C4-2B (cell line): Measurements from ENCODE around the gene DSG2.

ENCODE experiments used
- H3K27ac ChIP-seq: fragments of 450-650 bp; 2 replicates; pipeline ENCODE4 v1.5.1; 2017
- ZFX ChIP-seq: fragments of 450-650 bp; IDR thresholded peaks from 2 replicates; pipeline ENCODE4 v1.6.1; 2017
- TF ChIP-seq, protein P1 (sequence below): fragments of 450-650 bp; conservative IDR thresholded peaks from 2 replicates; pipeline ENCODE4 v1.5.1; 2017; ENCODE audit warnings: mild to moderate bottlenecking

Gene DSG2

DNA sequence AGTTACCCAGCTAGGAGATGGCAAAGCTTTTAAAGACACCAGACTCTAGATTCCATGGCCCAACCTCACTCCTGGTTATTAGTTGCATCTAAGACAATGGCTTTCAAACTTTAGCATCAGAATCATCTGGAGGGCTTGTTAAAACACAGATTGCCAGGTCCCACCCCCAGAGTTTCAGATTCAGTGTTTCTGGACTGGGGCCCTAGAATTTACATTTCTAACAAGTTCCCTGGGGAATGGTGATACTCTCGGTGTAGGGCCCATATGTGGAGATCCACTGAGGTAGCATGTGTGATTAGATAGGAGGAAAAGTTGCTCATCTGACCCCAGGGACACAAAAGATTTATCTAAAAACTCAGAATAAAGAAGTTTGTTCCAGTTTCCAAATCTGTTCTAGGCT is 79.2 kb downstream of the DSG2 start:
- no peak overlapping the region for H3K27ac ChIP-seq
- TF ChIP-seq ZFX: no peak
- TF ChIP-seq, protein P1, sequence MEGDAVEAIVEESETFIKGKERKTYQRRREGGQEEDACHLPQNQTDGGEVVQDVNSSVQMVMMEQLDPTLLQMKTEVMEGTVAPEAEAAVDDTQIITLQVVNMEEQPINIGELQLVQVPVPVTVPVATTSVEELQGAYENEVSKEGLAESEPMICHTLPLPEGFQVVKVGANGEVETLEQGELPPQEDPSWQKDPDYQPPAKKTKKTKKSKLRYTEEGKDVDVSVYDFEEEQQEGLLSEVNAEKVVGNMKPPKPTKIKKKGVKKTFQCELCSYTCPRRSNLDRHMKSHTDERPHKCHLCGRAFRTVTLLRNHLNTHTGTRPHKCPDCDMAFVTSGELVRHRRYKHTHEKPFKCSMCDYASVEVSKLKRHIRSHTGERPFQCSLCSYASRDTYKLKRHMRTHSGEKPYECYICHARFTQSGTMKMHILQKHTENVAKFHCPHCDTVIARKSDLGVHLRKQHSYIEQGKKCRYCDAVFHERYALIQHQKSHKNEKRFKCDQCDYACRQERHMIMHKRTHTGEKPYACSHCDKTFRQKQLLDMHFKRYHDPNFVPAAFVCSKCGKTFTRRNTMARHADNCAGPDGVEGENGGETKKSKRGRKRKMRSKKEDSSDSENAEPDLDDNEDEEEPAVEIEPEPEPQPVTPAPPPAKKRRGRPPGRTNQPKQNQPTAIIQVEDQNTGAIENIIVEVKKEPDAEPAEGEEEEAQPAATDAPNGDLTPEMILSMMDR: no peak

DNA sequence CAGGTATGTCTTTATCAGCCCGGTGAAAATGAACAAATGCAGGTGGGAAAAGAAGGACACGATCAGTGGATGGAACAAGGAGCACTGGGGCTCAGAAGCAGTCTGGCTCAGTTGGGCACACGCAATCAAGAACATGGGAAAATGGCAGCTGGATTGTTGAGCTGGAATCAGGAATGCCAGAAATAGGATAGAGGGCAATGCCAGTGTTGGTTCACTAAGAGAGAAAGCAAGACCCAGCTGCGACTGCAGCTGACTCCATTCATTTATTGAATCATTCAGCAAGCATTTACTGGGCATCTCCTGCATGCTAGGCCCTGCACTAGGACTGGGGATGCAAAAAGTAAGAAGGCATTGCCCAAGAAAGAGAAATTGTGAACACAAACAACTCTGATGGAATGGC is 80.1 kb downstream of the DSG2 start:
- H3K27ac ChIP-seq: no peak overlapping the region
- TF ChIP-seq ZFX: no peak
- TF ChIP-seq, protein P1: no peak

DNA sequence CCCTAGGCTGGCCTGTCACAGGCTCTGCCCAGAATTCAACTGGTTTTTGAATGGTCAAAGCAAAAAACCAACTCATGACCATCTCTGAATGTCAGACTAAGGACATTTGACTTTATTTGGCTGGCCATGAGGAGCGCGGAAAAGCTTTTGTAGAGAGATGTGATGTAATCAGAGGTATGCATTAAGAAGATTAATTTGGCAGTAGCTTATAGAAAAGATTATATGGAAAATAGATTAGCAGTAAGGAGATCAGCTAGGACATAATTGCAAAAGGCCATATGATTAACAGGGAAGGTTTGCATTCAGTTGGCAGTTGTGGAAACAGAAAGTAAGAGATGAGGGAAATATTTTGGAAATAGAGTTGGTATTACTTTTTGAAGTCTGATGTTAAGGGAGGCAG is 81.4 kb downstream of the DSG2 start:
- H3K27ac ChIP-seq: no peak overlapping the region
- TF ChIP-seq, protein P1: no peak
- no peak for TF ChIP-seq ZFX

DNA sequence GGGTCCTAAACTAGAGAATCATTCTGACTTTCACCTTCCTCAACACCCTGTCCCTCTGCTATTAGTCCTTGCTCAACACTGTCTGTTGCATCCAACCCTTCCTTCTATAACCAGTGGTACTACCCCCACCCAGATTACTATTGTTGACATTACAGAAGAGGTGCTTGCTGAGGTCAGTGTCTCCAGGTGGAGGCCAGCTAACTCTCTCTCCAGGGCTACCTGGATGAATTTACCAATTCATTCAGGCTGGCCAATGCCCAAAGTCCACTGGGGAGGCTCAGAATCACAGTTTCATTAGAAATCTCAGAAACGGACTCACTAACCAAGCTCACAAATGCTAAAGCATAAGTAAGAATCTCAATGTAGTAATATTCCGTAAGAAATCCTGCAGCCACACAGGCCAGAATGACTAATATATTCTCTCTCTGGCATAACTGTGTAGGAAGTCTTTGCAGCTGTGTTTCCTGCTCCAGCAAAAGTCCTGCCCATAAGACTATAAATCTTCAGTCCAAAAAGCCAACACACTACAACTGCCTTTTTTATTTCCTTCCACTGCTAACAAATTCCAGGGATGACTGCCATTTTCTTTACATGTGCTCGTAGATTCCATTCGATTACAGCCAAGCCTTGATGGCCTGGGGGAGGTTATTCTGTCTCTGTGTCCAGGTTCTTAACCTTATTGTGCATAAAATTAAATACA is 83.7 kb downstream of the DSG2 start:
- no peak overlapping the region for H3K27ac ChIP-seq
- no peak for TF ChIP-seq ZFX
- TF ChIP-seq, protein P1: no peak

DNA sequence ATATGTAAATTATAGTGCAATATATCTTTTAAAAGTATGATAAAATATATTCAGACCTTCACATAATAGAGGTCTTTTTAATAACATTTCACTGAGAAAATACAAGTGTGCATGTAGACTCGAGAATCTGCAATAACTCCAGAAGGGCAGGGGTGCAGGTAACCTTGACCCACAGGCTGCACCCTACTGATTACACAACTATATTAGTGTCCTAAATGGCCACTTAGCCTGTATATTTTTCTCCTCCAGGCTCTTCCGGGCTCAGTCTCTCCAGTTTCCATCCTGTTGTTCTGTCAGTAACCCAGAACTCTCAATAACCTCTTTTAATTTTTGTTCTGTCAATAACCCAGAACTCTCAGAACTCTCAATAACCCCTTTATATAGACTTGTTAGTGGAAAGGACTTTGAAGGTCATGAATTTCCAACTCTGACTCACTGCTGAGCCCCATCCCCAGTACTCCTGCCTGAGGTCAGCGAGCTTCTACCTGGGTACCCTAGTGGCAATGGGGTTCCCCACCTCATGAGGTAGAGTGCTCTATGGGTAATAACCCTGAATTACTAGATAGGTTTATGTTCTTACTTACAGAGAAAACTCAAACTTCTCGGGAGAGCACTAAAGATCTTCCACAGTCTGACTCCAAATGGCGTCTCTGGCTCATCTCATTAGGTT is 85.3 kb downstream of the DSG2 start:
- TF ChIP-seq ZFX: no peak
- TF ChIP-seq, protein P1: no peak
- no peak overlapping the region for H3K27ac ChIP-seq

DNA sequence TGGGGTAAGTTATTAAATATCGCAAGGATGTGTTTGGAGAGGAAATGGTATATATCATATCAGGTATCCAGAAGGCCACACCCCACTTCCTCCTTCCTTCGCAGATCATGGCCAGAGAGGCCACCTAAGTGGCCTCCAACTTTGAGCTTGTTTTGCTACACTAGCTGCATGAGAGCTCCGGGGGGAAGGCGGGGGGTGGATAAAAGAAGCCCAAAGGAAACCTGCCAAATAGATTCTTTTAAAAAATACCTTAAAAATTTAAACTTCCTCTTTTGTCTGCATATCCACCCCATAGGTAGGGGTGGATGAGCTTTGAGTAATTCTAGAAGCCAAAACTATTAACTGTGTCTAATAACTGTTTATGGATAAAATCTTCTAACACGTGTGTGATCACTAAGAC is 88.0 kb downstream of the DSG2 start:
- no peak overlapping the region for H3K27ac ChIP-seq

DNA sequence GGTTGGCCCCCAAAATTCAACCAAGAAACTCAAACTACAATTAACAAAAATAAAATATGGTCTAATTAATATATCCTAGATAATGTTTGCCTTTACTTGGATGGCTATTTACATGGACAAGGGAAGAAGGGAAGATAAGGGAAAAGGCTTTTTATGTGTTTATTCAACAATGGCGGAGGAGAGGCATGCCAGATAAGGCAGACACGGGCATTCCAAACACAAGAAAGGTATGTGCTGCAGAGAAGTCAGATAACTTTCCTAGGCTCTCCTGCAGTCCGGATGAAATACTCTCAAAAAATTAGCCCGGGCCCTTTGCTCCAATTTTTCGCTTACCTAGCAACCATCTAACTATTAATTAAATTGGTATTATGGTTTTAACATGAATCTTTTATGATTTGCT is 88.6 kb downstream of the DSG2 start:
- TF ChIP-seq ZFX: no peak
- TF ChIP-seq, protein P1: no peak
- no peak overlapping the region for H3K27ac ChIP-seq

More for the DNA sequence above, 88.0 kb downstream of the DSG2 start:
- no peak for TF ChIP-seq ZFX
- TF ChIP-seq, protein P1: no peak
